ENCODE measurements around the gene HCN1.

- TF ChIP-seq RNF2 (IDR thresholded peaks at IDR 0.05; ENCODE audit: borderline replicate concordance, low read depth, low read length, missing control alignments, poor library complexity, severe bottlenecking) (no peak), CBX8 (IDR thresholded peaks at IDR 0.05; ENCODE audit: borderline replicate concordance, low read depth, low read length) (no peak), KDM1A (IDR thresholded peaks at IDR 0.05; ENCODE audit: borderline replicate concordance, low read length) (no peak), YY1 (IDR thresholded peaks at IDR 0.05; ENCODE audit: low read depth, low read length) (no peak), ATF3 (IDR thresholded peaks at IDR 0.05; ENCODE audit: insufficient read depth, low read depth, low read length) (no peak), CEBPB (IDR thresholded peaks at IDR 0.05; ENCODE audit: low read depth, low read length) (no peak), TEAD4 (IDR thresholded peaks at IDR 0.05; ENCODE audit: low read depth, low read length) (no peak), TAF1 (IDR thresholded peaks at IDR 0.05; ENCODE audit: low read depth, low read length) (no peak), CTCF (IDR thresholded peaks at IDR 0.05; ENCODE audit: control extremely low read depth in 1 of 3, insufficient read depth in 1 of 3, low read depth in 1 of 3, low read length in 3 of 3) (no peak), POLR2AphosphoS5 (IDR thresholded peaks at IDR 0.05; ENCODE audit: low read depth, low read length) (no peak)
These were observed 1.0 kb upstream of the HCN1 start for GRCh38 chr5:45697201-45697600.

Measured in H1 (cell line).